ENCODE results near the gene ELMO1. TPM values are rescaled to one million over a fixed set of nuclear protein-coding genes. Genes with fewer than 3 reads are reported as not detected.

The ELMO1 gene
- total and polyA plus RNA-seq, 2 experiments from 2014 or later = 19.7 to 28.7 TPM

DNA sequence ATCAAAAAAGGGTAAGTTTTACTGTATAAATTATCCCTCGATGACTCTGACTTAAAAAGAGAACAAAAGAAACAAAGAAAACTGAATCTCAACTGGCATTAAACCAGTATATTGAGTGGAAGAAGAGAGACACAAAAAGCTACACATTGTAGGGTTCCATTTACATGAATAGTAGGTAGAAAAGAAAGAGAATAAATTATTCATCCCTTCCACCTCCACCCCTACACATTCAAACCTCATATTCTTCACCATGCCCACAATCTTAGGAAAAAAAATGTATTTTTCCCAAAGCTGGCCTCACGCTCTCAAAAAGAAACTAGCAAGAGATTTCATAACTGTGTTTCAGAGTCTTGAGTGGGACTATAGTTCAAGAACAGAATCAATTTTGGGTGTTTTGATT is 377.5 kb downstream of the ELMO1 start:
- Histone ChIP-seq H3K4me1 (ENCODE audit: insufficient read depth) (no peaks in the 10 kb centered on the region), H3K79me2 (no peaks in the 10 kb centered on the region), H3K4me2 (no peak overlapping the region), H3K4me3 (no peak overlapping the region), H3K9me2 (replicated peaks; ENCODE audit: insufficient read depth) (no peaks in the 10 kb centered on the region), H2AFZ (no peak overlapping the region), H4K20me1 (ENCODE audit: insufficient read depth, poor library complexity, severe bottlenecking) (no peaks in the 10 kb centered on the region), H3K9me3 (ENCODE audit: low read depth) (no peaks in the 10 kb centered on the region), H3K27ac (no peak overlapping the region), H3K27me3 (no peaks in the 10 kb centered on the region), H3K36me3 (replicated peaks; ENCODE audit: insufficient read depth, low read depth) (no peaks in the 10 kb centered on the region)
- DNase-seq (ENCODE audit: low spot score) = no peak
- WGBS (ENCODE audit: low lambda C conversion rate, missing lambda C conversion rate) = 95% methylated on average over 2 of the region's 2 CpGs
- TF ChIP-seq, protein P1, sequence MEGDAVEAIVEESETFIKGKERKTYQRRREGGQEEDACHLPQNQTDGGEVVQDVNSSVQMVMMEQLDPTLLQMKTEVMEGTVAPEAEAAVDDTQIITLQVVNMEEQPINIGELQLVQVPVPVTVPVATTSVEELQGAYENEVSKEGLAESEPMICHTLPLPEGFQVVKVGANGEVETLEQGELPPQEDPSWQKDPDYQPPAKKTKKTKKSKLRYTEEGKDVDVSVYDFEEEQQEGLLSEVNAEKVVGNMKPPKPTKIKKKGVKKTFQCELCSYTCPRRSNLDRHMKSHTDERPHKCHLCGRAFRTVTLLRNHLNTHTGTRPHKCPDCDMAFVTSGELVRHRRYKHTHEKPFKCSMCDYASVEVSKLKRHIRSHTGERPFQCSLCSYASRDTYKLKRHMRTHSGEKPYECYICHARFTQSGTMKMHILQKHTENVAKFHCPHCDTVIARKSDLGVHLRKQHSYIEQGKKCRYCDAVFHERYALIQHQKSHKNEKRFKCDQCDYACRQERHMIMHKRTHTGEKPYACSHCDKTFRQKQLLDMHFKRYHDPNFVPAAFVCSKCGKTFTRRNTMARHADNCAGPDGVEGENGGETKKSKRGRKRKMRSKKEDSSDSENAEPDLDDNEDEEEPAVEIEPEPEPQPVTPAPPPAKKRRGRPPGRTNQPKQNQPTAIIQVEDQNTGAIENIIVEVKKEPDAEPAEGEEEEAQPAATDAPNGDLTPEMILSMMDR (IDR thresholded peaks at IDR 0.05; ENCODE audit: poor library complexity) = no peak
- TF ChIP-seq EZH2 (IDR thresholded peaks at IDR 0.05; ENCODE audit: borderline replicate concordance) (no peak), EZH2phosphoT487 (IDR thresholded peaks at IDR 0.05; ENCODE audit: low read depth, severe bottlenecking, unreplicated experiment) (no peak)

- H3K36me3 ChIP-seq (replicated peaks; ENCODE audit: insufficient read depth, low read depth) = no peaks in the 10 kb centered on the region
Observed at GRCh38 chr7:37070471-37070870, 378.2 kb downstream of the ELMO1 start.

GRCh38 chr7:37070031-37070430 is 378.6 kb downstream of the ELMO1 start:
- no peak for DNase-seq (ENCODE audit: low spot score)
- no peaks in the 10 kb centered on the region for H3K79me2 ChIP-seq
- TF ChIP-seq, protein P1 (IDR thresholded peaks at IDR 0.05; ENCODE audit: poor library complexity) = no peak
- no peak for TF ChIP-seq EZH2phosphoT487 (IDR thresholded peaks at IDR 0.05; ENCODE audit: low read depth, severe bottlenecking, unreplicated experiment)
- TF ChIP-seq EZH2 (IDR thresholded peaks at IDR 0.05; ENCODE audit: borderline replicate concordance) = no peak
- no peak overlapping the region for H3K27ac ChIP-seq
- H3K9me2 ChIP-seq (replicated peaks; ENCODE audit: insufficient read depth) = no peaks in the 10 kb centered on the region
- no peaks in the 10 kb centered on the region for H3K9me3 ChIP-seq (ENCODE audit: low read depth)
- H3K27me3 ChIP-seq = no peaks in the 10 kb centered on the region
- H3K4me2 ChIP-seq = no peak overlapping the region
- no peaks in the 10 kb centered on the region for H4K20me1 ChIP-seq (ENCODE audit: insufficient read depth, poor library complexity, severe bottlenecking)
- no peaks in the 10 kb centered on the region for H3K36me3 ChIP-seq (replicated peaks; ENCODE audit: insufficient read depth, low read depth)
- WGBS (ENCODE audit: low lambda C conversion rate, missing lambda C conversion rate) = 86% methylated on average over 2 of the region's 2 CpGs
- H2AFZ ChIP-seq = no peak overlapping the region
- H3K4me1 ChIP-seq (ENCODE audit: insufficient read depth) = no peaks in the 10 kb centered on the region
- H3K4me3 ChIP-seq = no peak overlapping the region

More at GRCh38 chr7:37070471-37070870, 378.2 kb downstream of the ELMO1 start:
- DNase-seq (ENCODE audit: low spot score) = no peak
- Histone ChIP-seq H2AFZ (no peak overlapping the region), H3K27me3 (no peaks in the 10 kb centered on the region), H3K27ac (no peak overlapping the region), H3K9me3 (ENCODE audit: low read depth) (no peaks in the 10 kb centered on the region), H3K4me1 (ENCODE audit: insufficient read depth) (no peaks in the 10 kb centered on the region), H3K79me2 (no peaks in the 10 kb centered on the region), H3K4me3 (no peak overlapping the region), H3K4me2 (no peak overlapping the region), H3K9me2 (replicated peaks; ENCODE audit: insufficient read depth) (no peaks in the 10 kb centered on the region), H4K20me1 (ENCODE audit: insufficient read depth, poor library complexity, severe bottlenecking) (no peaks in the 10 kb centered on the region)
- TF ChIP-seq, protein P1 (IDR thresholded peaks at IDR 0.05; ENCODE audit: poor library complexity) = no peak
- TF ChIP-seq EZH2 (IDR thresholded peaks at IDR 0.05; ENCODE audit: borderline replicate concordance) (no peak), EZH2phosphoT487 (IDR thresholded peaks at IDR 0.05; ENCODE audit: low read depth, severe bottlenecking, unreplicated experiment) (no peak)
- WGBS (ENCODE audit: low lambda C conversion rate, missing lambda C conversion rate) = 85% methylated on average over 3 of the region's 3 CpGs

- TF ChIP-seq, protein P1 (IDR thresholded peaks at IDR 0.05; ENCODE audit: poor library complexity) = no peak
- TF ChIP-seq EZH2phosphoT487 (IDR thresholded peaks at IDR 0.05; ENCODE audit: low read depth, severe bottlenecking, unreplicated experiment) = no peak
- TF ChIP-seq EZH2 (IDR thresholded peaks at IDR 0.05; ENCODE audit: borderline replicate concordance) = no peak
- H3K9me2 ChIP-seq (replicated peaks; ENCODE audit: insufficient read depth) = no peaks in the 10 kb centered on the region
- H4K20me1 ChIP-seq (ENCODE audit: insufficient read depth, poor library complexity, severe bottlenecking) = no peaks in the 10 kb centered on the region
- no peak for DNase-seq (ENCODE audit: low spot score)
- H3K4me2 ChIP-seq = no peak overlapping the region
- no peaks in the 10 kb centered on the region for H3K4me1 ChIP-seq (ENCODE audit: insufficient read depth)
- no peaks in the 10 kb centered on the region for H3K79me2 ChIP-seq
- H3K4me3 ChIP-seq = no peak overlapping the region
- H3K9me3 ChIP-seq (ENCODE audit: low read depth) = no peaks in the 10 kb centered on the region
- H2AFZ ChIP-seq = no peak overlapping the region
- no peak overlapping the region for H3K27ac ChIP-seq
- H3K27me3 ChIP-seq = no peaks in the 10 kb centered on the region
- H3K36me3 ChIP-seq (replicated peaks; ENCODE audit: insufficient read depth, low read depth) = no peaks in the 10 kb centered on the region
- 97% methylated on average over 2 of the region's 2 CpGs for WGBS (ENCODE audit: low lambda C conversion rate, missing lambda C conversion rate)
Observed at GRCh38 chr7:37069336-37069735, 379.3 kb downstream of the ELMO1 start.

Measured in hepatocyte (in vitro differentiated cells).